RKO (cell line): ENCODE results near the gene ATP6V0C.
"Not testable (repeated sequence)": the region's sequence is repeated elsewhere in the genome, so short reads cannot be mapped to it uniquely, and the experiment has no call there.

Source experiments
- DNase-seq: peaks from one replicate; pipeline ENCODE4 v3.0.0-alpha.2; 2016; ENCODE audit warnings: low spot score

ATP6V0C gene

GRCh38 chr16:2550283-2550878 lies 36.6 kb downstream of the ATP6V0C start:
- not testable (repeated sequence) for DNase-seq

DNA sequence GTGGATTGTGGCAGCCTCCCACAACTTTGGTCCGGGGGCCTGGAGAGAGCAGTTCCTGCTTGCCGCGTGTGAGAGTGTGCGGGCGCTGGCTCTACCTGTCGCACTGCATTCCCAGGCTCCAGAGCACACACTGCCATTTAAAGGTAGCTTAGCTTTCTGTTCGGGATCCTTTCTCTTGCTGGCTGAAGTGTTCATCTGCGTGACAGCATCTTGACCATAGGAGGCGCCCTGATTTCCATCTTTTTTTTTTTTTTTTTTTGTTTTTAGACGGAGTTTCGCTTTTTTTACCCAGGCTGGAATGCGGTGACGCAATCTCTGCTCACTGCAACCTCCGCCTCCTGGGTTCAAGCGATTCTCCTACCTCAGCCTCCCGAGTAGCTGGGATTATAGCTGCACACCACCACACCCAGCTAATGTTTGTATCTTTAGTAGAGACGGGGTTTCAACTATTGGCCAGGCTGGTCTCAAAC lies 37.7 kb downstream of the ATP6V0C start:
- DNase-seq = not testable (repeated sequence)

DNA sequence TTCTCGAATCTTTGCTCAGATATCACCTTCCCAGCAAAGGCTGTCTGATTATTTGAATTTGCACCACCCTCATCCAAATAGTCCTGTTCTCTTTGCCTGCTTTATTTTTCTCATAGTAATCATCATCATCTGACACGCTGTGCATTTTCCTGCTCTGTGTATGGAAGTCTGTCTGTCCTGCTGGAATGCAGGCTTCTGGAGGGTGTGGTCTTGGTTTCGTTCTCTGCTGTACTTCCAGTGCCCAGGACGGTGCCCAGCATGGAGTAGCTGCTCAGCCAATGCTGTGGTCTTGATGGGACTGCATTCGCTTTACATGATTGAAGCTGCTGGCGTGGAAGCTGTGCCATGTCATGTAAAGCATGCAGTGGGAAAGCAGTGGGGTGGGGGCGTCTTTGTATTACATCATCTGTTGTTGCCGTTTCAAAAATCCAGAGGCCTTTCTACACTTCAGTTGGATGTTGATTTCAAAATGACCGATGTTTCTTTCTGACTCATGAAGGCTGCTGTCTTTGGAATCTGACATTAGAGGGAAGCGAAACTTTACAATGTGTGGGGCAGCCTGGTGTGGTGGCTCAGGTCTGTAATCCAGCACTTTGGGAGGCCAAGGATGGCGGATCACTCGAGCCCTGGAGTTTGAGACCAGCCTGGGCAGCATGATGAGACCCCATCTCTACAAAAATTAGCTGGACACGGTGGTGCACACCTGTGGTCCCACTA lies 41.1 kb downstream of the ATP6V0C start:
- not testable (repeated sequence) for DNase-seq

DNA sequence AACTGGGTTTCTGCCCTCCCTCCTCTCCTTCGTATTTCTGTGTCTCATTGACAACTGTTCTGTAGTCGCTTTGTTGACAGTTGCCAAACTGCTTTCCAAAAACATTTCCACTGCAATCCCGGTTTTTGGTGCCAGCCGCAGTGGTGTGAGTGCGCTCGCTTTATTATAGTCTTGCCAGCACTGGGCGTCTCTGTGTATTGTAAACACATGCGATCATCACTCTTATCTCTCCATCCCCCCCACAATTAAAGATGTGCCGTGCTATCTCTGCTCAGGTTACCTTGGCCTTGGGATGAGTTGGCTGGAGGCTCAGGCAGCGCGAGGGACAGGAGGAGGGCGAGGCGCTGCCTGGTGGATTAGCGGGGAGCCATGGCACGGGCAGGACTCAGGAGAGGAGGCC lies 43.4 kb downstream of the ATP6V0C start:
- not testable (repeated sequence) for DNase-seq

DNA sequence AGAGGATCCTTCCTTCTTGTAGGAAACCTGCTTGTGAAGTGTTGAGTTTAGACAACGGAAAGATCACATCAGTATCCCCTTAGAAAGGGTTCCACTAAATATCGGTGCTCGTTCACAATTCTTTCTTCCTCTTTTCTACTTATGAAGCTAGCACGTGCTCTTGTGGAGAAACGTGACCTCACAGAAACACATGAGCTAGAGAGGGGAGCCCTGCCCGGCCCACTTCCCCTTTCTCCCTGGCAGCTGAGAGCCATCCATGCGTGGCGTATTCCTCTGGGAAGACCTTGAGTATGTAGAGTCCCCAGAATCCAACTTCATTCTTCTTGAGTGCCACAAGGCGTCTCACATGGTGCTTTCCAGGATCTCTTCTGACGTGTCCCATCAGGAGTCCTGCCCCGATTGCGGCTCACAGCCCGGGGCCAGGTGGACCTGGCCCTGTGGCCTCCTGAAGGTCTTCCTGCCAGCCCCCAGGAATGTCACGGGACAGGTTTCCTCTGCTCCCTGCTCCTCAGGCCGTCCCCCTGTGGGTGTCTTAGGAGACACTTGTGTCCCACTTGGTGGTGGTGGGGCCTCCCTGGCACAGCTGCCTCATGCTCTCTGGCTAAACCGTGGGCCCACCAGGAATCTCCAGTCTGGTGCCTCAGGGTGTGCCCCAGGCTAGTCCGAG lies 46.5 kb downstream of the ATP6V0C start:
- DNase-seq = not testable (repeated sequence)

DNA sequence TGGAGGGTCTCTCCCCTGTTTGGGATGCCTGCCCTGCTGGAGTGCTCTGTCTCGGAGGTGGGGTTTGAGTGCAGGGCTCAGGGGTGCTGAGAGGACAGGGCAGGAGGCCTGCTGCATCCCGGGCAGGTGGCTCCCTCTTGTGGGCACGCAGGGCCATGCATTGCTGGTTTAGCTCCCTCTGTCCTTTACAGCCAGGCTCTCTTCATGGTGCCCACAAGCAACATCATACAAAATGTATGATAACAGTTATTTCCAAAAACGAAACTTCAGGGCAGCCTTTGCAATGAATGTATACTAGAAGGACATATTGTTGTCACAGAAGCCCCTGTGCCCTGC lies 47.0 kb downstream of the ATP6V0C start:
- DNase-seq = not testable (repeated sequence)

DNA sequence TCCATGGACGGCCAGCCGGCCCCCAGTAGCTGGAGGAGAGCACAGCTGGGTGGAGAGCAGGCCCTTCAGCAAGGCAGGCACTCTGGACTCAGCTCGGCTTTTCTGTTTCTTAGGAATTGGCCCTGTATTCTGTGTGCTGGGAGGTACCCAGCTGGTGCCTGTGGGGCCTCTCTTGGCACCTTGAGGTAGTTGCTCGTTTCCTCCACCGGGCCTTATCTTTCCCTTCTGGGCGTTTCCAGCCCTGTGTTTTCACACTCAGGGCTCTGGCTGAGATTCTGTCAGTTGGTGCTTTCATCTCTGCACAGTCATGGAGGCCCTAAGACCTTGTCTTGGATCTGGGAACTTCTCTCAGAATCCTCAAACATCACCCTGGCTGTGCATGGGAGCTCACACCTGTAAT lies 53.8 kb downstream of the ATP6V0C start:
- not testable (repeated sequence) for DNase-seq

DNA sequence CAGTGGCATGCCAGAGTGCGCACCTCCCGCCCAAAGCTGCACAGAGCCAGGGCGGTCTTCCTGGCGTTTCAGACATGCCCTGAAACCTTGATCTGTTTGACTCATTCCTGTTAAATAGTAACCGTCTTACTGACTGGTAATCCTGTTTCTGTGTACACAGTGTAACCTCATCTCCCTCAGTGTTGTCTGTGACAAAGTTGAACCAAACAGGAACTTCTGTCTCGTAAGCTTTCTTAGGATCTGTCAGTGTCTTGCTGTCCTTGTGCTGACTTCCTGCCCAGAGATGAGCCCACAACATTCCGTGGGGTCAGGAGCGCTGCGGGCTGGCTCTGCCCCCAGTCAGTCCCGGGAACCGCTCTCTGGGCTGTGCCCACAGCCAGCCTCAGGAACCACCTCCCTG lies 54.8 kb downstream of the ATP6V0C start:
- DNase-seq = not testable (repeated sequence)
